GM23338 (cell line): Measurements from ENCODE around the gene CRB2.

Experiments used
- CREB1 ChIP-seq: fragments of 250-450 bp; sonication (Bioruptor Pico); IDR thresholded peaks from 2 replicates; pipeline ENCODE4 v1.5.0; 2020; ENCODE audit warnings: low read depth, mild to moderate bottlenecking, moderate library complexity
- EZH2 ChIP-seq: fragments of 200-600 bp; sonication (generic); IDR thresholded peaks from one replicate; pipeline ENCODE4 v1.8.0; 2017; ENCODE audit warnings: antibody characterized with exemption, mild to moderate bottlenecking, low read depth; ENCODE audit not compliant: unreplicated experiment
- EZH2phosphoT487 ChIP-seq: fragments of 200-600 bp; sonication (generic); IDR thresholded peaks from one replicate; pipeline ENCODE4 v1.8.1; 2018; ENCODE audit warnings: antibody characterized with exemption; ENCODE audit not compliant: unreplicated experiment
- JUNB ChIP-seq: IDR thresholded peaks from one replicate; pipeline ENCODE4 v1.6.1; 2016; ENCODE audit warnings: antibody characterized with exemption; ENCODE audit not compliant: unreplicated experiment
- NANOG ChIP-seq: IDR thresholded peaks from 2 replicates; pipeline ENCODE4 v1.6.1; 2016; ENCODE audit warnings: antibody characterized with exemption, borderline replicate concordance
- POLR2AphosphoS5 ChIP-seq: IDR thresholded peaks from 2 replicates; pipeline ENCODE4 v1.6.1; 2016; ENCODE audit warnings: antibody characterized with exemption, low read depth
- ZNF114 ChIP-seq: fragments of 250-450 bp; sonication (Bioruptor Pico); IDR thresholded peaks from 2 replicates; pipeline ENCODE4 v1.5.0; 2020; ENCODE audit warnings: mild to moderate bottlenecking, moderate library complexity
- ZNF331 ChIP-seq: fragments of 250-450 bp; sonication (Bioruptor Pico); IDR thresholded peaks from 2 replicates; pipeline ENCODE4 v1.5.0; 2020; ENCODE audit warnings: low read depth, mild to moderate bottlenecking, moderate library complexity
- TF ChIP-seq, protein P1 (sequence below): IDR thresholded peaks from 2 replicates; pipeline ENCODE4 v1.6.1; 2016; ENCODE audit warnings: antibody characterized with exemption
- TF ChIP-seq, protein P2 (sequence below): IDR thresholded peaks from one replicate; pipeline ENCODE4 v1.6.1; 2018; ENCODE audit warnings: antibody characterized with exemption; ENCODE audit not compliant: unreplicated experiment
- TF ChIP-seq, protein P3 (sequence below), 2 experiments: fragments of 200-600 bp in 1 of 2; sonication (generic) in 1 of 2; conservative IDR thresholded peaks; 2 replicates each; pipeline versions ENCODE4 v1.5.1 to v1.6.1; 2016 to 2017; ENCODE audit warnings: antibody characterized with exemption in 2 of 2, low read depth in 2 of 2, mild to moderate bottlenecking in 2 of 2, moderate library complexity in 1 of 2
- TF ChIP-seq, protein P4 (sequence below): fragments of 250-450 bp; sonication (Bioruptor Pico); IDR thresholded peaks from 2 replicates; pipeline ENCODE4 v1.5.0; 2020; ENCODE audit warnings: mild to moderate bottlenecking, moderate library complexity

DNA sequence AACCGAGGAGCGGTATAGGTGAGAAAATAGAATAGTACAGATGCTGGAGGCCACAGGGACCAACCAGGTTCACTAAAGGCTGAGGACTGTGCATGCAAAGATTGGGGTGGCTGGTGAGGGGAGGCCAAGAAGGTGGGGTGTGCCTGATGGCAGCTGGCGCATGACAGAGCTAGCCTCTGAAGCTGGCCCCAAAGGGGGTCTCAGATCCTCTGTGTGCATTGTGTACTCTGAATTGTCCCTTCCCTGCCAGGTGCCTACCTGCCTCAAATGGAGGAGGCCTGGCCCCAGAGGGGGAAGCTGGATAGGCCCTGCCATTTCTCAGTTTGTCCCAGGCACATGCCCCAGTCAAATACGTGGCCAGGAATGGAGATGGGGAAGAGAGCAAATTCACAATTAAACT, 63.1 kb downstream of the CRB2 start:
- TF ChIP-seq, protein P1, sequence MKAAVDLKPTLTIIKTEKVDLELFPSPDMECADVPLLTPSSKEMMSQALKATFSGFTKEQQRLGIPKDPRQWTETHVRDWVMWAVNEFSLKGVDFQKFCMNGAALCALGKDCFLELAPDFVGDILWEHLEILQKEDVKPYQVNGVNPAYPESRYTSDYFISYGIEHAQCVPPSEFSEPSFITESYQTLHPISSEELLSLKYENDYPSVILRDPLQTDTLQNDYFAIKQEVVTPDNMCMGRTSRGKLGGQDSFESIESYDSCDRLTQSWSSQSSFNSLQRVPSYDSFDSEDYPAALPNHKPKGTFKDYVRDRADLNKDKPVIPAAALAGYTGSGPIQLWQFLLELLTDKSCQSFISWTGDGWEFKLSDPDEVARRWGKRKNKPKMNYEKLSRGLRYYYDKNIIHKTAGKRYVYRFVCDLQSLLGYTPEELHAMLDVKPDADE, result no peak
- TF ChIP-seq EZH2phosphoT487 (no peak), NANOG (no peak), POLR2AphosphoS5 (no peak), EZH2 (no peak), CREB1 (CRISPR knock-in tag) (no peak), ZNF114 (CRISPR knock-in tag) (no peak), JUNB (no peak), ZNF331 (CRISPR knock-in tag) (no peak)
- TF ChIP-seq, protein P2, sequence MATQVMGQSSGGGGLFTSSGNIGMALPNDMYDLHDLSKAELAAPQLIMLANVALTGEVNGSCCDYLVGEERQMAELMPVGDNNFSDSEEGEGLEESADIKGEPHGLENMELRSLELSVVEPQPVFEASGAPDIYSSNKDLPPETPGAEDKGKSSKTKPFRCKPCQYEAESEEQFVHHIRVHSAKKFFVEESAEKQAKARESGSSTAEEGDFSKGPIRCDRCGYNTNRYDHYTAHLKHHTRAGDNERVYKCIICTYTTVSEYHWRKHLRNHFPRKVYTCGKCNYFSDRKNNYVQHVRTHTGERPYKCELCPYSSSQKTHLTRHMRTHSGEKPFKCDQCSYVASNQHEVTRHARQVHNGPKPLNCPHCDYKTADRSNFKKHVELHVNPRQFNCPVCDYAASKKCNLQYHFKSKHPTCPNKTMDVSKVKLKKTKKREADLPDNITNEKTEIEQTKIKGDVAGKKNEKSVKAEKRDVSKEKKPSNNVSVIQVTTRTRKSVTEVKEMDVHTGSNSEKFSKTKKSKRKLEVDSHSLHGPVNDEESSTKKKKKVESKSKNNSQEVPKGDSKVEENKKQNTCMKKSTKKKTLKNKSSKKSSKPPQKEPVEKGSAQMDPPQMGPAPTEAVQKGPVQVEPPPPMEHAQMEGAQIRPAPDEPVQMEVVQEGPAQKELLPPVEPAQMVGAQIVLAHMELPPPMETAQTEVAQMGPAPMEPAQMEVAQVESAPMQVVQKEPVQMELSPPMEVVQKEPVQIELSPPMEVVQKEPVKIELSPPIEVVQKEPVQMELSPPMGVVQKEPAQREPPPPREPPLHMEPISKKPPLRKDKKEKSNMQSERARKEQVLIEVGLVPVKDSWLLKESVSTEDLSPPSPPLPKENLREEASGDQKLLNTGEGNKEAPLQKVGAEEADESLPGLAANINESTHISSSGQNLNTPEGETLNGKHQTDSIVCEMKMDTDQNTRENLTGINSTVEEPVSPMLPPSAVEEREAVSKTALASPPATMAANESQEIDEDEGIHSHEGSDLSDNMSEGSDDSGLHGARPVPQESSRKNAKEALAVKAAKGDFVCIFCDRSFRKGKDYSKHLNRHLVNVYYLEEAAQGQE, result no peak
- TF ChIP-seq, protein P3, sequence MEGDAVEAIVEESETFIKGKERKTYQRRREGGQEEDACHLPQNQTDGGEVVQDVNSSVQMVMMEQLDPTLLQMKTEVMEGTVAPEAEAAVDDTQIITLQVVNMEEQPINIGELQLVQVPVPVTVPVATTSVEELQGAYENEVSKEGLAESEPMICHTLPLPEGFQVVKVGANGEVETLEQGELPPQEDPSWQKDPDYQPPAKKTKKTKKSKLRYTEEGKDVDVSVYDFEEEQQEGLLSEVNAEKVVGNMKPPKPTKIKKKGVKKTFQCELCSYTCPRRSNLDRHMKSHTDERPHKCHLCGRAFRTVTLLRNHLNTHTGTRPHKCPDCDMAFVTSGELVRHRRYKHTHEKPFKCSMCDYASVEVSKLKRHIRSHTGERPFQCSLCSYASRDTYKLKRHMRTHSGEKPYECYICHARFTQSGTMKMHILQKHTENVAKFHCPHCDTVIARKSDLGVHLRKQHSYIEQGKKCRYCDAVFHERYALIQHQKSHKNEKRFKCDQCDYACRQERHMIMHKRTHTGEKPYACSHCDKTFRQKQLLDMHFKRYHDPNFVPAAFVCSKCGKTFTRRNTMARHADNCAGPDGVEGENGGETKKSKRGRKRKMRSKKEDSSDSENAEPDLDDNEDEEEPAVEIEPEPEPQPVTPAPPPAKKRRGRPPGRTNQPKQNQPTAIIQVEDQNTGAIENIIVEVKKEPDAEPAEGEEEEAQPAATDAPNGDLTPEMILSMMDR (conservative IDR thresholded peaks at IDR 0.05; ENCODE audit: low read depth in 2 of 2), result no peak
- TF ChIP-seq, protein P4, sequence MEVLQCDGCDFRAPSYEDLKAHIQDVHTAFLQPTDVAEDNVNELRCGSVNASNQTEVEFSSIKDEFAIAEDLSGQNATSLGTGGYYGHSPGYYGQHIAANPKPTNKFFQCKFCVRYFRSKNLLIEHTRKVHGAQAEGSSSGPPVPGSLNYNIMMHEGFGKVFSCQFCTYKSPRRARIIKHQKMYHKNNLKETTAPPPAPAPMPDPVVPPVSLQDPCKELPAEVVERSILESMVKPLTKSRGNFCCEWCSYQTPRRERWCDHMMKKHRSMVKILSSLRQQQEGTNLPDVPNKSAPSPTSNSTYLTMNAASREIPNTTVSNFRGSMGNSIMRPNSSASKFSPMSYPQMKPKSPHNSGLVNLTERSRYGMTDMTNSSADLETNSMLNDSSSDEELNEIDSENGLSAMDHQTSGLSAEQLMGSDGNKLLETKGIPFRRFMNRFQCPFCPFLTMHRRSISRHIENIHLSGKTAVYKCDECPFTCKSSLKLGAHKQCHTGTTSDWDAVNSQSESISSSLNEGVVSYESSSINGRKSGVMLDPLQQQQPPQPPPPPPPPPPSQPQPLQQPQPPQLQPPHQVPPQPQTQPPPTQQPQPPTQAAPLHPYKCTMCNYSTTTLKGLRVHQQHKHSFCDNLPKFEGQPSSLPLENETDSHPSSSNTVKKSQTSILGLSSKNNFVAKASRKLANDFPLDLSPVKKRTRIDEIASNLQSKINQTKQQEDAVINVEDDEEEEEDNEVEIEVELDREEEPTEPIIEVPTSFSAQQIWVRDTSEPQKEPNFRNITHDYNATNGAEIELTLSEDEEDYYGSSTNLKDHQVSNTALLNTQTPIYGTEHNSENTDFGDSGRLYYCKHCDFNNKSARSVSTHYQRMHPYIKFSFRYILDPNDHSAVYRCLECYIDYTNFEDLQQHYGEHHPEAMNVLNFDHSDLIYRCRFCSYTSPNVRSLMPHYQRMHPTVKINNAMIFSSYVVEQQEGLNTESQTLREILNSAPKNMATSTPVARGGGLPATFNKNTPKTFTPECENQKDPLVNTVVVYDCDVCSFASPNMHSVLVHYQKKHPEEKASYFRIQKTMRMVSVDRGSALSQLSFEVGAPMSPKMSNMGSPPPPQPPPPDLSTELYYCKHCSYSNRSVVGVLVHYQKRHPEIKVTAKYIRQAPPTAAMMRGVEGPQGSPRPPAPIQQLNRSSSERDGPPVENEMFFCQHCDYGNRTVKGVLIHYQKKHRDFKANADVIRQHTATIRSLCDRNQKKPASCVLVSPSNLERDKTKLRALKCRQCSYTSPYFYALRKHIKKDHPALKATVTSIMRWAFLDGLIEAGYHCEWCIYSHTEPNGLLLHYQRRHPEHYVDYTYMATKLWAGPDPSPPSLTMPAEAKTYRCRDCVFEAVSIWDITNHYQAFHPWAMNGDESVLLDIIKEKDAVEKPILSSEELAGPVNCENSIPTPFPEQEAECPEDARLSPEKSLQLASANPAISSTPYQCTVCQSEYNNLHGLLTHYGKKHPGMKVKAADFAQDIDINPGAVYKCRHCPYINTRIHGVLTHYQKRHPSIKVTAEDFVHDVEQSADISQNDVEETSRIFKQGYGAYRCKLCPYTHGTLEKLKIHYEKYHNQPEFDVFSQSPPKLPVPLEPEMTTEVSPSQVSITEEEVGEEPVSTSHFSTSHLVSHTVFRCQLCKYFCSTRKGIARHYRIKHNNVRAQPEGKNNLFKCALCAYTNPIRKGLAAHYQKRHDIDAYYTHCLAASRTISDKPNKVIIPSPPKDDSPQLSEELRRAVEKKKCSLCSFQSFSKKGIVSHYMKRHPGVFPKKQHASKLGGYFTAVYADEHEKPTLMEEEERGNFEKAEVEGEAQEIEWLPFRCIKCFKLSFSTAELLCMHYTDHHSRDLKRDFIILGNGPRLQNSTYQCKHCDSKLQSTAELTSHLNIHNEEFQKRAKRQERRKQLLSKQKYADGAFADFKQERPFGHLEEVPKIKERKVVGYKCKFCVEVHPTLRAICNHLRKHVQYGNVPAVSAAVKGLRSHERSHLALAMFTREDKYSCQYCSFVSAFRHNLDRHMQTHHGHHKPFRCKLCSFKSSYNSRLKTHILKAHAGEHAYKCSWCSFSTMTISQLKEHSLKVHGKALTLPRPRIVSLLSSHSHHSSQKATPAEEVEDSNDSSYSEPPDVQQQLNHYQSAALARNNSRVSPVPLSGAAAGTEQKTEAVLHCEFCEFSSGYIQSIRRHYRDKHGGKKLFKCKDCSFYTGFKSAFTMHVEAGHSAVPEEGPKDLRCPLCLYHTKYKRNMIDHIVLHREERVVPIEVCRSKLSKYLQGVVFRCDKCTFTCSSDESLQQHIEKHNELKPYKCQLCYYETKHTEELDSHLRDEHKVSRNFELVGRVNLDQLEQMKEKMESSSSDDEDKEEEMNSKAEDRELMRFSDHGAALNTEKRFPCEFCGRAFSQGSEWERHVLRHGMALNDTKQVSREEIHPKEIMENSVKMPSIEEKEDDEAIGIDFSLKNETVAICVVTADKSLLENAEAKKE, result no peak
